Skin epidermis (tissue), 12 donors: Measurements from ENCODE around the gene DTNB.
A peak's percentile ranks its signal among the peaks of the same experiment; 100 is the strongest.

Experiments used
- H3K27ac ChIP-seq, 21 experiments: fragments of 200-600 bp; sonication (generic) in 11 of 21; one replicate each; pipeline ENCODE4 v1.5.0; 2020; ENCODE audit warnings: mild to moderate bottlenecking in 3 of 21, inconsistent platforms in 2 of 21, moderate library complexity in 2 of 21
- H3K4me3 ChIP-seq, 7 experiments: fragments of 200-600 bp; sonication (generic) in 2 of 7; one replicate each; pipeline ENCODE4 v1.5.0; 2020; ENCODE audit warnings: inconsistent platforms in 2 of 7, mild to moderate bottlenecking in 2 of 7, moderate library complexity in 1 of 7

The DTNB gene

DNA sequence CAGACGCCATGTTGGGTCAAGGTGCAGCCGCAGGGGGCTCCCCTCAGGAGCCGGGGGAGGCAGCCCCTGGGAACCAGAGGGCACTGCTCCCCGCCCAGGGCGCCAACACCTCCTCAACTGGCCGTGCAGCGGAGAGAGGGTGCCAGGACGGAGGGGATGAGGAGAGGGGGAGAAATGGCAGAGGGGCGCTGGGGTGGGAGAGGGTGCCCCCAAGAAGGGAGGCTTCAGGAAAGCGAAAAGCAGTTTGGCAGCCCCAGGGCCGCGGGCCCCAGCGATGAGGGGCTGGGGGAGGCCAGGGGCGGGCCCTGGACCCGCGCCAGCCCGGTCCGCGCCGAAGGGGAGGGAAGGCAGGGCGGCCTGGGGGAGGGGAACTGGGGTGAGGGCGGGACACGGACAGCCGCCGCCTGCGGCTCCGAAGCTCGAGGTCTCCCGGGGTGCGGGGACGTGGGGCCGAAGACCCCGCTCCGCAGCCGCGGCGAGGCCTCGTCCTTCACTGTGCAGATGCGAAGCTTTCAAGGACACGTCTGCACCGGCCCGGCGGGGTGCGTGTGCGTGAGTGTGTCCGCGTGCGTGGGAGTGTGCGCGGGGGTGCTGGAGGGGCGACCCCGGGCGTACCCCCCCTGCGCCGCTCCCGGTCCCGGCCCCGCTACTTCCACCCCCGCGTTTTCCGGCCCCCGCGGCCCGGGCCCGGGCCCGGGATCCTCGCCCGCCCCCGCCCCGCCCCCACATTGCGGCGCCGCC, 333.0 kb downstream of the DTNB start:
- Histone ChIP-seq H3K4me3 (peak overlapping the region; percentile 40 to 74 (median 69)), H3K27ac (peak overlapping the region in 18 of 21 experiments; percentile 9 to 77 (median 66))

DNA sequence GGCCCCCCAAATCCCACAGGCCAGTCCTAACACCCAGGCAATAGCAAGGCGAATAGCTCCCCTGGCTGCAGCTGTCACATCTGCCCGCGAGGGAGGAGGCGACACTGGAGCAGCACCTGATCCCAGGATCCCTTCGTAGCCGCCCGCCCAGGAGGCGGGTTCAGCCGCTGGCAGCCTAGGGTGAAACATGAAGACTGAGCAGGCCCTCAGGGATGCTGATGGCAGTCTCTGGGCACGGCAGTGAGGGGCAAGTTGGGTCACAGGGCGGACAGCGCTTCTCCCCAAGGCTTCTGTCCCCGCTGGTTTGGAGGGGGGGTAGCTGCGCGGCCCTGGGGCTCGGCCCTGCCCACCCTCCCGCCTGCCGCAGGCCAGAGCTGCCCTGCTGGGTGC, 333.6 kb downstream of the DTNB start:
- Histone ChIP-seq H3K27ac (peak overlapping the region in 13 of 21 experiments; percentile 23 to 77 (median 70)), H3K4me3 (peak overlapping the region in 5 of 7 experiments; percentile 44 to 74 (median 70))

DNA sequence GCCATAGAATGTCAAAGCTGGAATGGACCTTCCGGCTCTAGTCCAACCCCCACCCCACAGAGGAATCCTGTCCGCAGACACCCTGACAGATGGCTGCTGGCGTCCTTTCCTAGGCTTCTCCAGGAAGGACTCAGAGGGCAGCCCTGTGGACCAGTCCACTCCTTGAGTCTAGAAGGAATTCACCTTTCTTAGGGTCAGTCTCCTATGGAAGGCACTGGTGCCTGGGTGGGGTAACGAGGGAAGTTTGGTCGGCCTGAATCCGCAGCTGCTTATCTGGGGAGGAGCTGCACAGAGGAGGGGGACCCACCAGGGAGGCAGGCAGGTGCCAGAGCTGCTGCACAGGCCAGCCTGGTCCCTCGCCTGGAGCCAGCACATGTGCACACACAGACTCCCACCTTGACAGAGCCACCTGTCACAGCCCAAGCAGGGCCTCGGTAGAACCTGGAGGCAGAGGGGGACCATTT, 334.1 kb downstream of the DTNB start:
- Histone ChIP-seq H3K27ac (peak overlapping the region in 2 of 21 experiments; percentile 70 to 71), H3K4me3 (no peak overlapping the region)

DNA sequence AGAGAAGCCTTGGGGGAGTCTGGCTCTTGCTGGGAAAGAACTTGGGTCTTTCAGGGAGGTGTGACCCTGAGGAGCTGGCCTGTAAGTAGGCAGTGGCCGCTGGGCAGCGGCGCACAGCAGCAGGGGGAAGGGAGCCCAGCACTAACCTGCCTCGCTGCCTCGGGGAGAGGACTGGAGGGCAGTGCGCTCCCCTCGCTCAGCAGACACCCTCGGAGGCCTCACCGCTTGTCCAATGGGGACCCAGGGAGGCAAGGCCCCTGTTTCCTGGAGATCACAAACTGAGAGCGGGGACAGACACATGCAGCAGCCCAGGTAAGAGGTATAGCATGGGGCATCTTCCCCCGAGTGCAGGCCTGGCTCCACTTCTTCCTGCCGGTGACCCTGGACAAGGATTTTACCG, 335.0 kb downstream of the DTNB start:
- H3K27ac ChIP-seq = no peak overlapping the region
- H3K4me3 ChIP-seq = no peak overlapping the region

DNA sequence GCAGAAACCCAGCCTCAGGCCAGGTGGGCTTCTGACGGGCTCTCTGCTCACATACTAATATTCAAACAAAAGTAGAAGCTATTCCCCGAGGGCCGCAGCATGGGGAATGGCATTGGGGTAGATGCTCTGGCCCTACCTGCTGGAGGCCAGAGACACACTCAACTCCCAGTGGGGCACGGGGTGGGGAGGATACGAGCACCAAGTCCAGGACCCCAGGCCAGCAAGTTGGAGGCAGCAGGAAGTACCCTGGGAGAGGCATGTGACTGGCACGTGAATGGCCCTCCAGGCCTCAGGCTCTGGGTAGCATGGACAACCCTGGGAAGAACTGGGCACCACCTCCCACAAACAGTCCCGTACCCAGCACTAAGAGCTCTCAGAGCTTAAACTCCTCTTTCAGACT, 335.5 kb downstream of the DTNB start:
- Histone ChIP-seq H3K4me3 (no peak overlapping the region), H3K27ac (peak overlapping the region in 1 of 21 experiments; percentile 14)

DNA sequence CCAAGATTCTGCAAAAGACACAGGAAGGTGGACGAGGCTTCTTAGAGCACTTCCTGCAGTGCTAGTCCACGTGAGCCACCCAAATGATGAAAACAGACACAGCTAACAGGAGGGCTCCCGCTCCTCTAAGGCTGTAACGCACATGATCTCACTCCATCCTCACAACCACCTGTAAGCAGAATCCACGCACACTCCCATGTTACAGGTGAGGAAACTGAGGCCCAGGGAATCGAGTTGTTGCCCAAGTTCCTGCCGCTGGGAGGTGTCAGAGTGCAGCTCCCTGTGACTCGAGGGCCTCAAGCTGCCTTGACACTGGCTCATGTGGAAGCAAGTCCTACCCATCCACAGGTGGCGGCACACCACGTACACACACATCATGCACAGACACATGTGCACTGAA, 336.1 kb downstream of the DTNB start:
- peak overlapping the region in 2 of 21 experiments; percentile 14 for H3K27ac ChIP-seq
- H3K4me3 ChIP-seq = no peak overlapping the region

DNA sequence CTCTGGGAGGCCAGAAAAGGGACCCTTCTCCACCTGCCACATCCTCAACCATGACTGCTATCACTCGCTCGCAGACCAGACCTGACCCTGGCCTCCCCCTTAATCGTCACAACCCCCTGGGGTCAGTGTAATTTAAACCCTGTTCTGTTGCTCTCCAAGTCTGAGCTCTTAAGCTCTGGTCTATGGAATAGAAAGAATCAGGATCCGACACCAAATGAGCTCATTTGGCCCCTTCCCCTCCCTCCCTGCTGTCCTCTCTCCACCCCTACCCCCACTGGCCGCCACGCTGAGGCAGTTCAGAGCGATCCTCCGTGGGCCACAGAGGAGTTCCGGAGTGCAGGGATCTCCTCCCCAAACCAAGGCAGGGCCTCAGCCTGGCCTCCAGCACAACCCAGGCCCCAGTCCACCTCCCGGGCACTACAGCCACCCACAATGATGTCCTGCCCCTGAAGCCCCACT, 337.0 kb downstream of the DTNB start:
- Histone ChIP-seq H3K4me3 (no peak overlapping the region), H3K27ac (peak overlapping the region in 1 of 21 experiments; percentile 18)

DNA sequence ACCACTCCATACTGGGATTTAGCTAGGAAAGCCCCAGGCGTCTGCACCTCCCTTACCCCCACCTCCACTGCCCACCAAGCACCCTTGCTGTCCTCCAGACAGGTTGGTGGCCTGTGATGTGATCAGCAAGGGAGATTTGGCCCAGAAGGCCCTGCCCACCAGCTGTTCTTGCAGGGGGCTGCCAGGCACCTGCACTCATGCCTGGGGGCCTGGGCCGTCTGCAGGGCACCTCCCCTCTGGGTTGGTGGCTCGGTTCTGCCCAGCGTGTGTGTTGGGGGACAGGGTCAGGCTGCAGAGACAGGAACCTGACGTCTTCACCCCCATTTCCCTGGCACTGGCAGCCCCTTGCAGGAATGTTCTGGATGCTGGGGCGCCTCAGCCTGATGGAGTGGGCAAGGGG, 337.4 kb downstream of the DTNB start:
- H3K27ac ChIP-seq = peak overlapping the region in 1 of 21 experiments; percentile 28
- no peak overlapping the region for H3K4me3 ChIP-seq

DNA sequence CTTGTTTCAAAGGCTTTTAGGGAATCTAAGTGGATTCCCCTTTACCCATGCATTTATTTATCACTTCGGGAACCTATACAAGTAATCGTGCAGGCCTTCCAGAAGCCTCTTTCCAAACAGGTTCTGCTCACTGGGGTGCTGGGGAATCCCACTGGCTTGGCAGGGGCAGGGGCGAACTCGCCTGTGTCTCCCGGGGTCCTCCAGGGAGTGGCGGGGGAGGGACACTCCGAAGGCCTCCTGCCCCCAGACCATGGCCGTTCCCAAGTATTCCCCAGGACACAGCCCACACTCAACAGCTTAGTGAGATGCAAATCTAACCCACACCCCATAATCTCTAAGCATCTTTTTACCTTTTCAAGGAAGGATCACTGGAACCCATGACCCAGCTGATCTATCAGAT, 338.2 kb downstream of the DTNB start:
- no peak overlapping the region for H3K4me3 ChIP-seq
- peak overlapping the region in 1 of 21 experiments; percentile 28 for H3K27ac ChIP-seq

DNA sequence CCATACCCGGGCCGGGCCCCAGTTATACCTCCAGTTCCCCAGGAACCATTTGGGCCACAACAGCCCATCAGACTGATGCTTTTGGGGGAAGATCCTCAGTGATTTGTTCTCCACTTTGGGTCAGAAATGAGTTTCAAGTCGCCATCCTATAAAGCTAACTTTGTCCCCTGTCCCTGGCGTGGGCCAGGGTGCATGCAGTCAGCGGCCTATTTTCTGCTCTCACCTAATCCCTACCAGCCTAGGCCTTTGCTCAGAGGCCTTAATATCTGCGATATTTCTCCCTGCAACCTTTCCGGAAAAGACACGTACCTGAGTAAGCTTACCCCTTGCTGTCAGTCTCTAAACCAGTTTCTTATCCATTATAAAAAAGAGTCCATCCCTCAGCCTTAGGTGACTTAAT, 338.9 kb downstream of the DTNB start:
- Histone ChIP-seq H3K4me3 (no peak overlapping the region), H3K27ac (no peak overlapping the region)

DNA sequence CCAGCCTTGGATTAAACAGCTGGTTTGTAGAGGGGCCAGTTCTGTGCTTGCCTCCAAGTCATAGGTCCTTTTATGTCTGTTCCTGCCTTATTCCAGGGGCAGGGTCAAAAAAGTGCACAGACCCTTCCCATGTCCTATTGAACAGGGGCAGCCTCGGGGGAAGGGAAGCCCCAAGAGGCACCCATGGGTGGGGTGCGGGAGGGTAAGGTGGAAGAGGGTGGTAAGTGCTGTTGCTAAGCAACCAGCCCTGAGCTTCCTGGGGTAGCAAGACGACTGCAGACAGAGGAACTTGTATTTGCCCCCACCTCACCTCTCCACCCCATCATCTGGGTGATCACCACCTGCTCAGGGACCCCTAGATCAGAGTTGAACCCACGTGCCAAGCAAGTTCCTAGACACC, 339.4 kb downstream of the DTNB start:
- Histone ChIP-seq H3K27ac (no peak overlapping the region), H3K4me3 (no peak overlapping the region)

DNA sequence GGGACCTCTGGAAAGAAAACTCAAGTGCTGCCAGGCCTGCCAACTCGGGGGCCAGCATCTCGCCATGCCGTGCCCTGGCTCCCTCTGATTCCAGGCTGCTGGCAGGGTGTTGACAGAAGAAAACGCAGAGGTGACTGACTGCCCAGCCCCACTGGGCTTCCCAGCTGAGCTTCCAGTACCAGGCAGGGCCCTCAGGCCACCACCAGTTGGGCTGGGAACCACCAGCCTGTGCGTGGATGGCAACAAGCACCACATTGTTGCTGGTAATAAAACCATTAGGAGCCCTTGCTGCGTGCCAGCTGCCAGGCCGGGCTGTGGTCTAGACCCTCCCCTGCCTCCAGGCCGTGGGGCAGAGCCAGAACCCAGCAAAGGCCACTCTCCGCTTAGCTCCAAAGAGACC, 340.8 kb downstream of the DTNB start:
- Histone ChIP-seq H3K27ac (no peak overlapping the region), H3K4me3 (no peak overlapping the region)

DNA sequence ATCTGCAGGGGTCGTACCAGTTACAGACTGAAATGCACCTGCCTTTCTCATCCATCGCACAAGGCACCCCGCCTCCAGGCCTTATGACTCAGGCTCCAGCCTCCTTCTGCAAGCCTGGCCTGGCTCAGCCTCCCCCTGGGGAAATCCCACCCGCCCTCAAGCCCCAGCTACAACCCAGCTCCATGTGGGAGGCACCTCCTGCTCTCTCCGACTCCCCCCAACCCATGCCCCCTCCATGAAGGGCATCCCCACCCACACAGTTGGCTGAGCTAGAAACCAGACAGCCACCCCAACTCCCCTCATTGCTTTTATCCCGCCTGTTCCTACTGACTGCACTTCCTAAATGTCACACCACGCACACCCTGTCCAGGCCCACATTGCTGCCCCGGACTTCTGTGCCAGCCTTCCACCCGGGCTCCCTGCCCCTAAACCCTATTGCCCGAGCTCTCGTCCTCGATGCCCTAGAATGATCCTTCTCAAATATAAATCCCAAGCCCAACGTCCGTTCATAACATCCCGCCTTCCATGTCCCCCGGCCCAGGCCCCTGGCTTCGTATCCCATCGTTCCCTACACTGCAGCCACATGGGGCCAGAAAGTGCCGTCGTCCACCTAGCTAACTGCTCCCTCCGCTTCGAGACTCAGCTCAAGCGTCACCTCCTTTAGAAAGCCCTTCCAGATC, 341.6 kb downstream of the DTNB start:
- H3K27ac ChIP-seq = no peak overlapping the region
- no peak overlapping the region for H3K4me3 ChIP-seq

DNA sequence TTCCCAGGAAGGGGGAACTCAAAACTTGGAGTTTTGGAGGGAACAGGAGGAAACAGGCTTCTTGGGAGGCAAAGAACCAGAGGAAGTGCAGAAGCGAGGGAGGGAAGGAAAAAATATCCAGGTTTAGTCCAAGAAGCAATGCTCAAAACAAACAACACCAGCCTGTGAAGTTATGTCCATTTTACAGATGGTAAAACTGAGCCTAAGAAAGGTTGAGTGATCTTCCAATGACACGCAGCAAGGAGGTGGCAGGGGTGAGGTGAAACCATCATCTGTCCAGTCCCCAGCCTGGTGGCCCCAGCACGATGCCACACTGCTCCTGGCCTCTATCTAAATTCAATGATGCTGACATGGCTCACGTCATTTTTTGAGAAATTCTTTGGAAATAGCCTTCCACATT, 342.4 kb downstream of the DTNB start:
- Histone ChIP-seq H3K27ac (no peak overlapping the region), H3K4me3 (no peak overlapping the region)

DNA sequence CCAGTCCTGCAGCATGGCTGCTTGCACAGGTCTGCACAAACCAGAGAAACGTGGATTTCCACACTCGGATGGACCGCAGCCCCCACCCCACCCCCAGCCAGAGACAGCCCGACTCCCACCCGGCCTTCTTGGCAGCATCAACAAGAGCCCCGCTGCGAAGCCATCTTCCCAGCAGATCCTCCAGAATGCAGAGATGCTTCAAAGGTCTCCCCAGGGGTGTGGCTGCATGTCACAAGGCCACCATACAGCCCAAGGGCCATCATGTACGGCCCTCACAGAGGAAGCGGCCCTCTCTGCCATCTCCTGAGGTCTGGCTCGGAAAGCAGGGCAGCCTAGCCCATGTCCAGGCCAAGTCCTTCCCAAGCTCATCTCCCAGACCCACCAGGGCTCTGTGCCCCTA, 343.1 kb downstream of the DTNB start:
- no peak overlapping the region for H3K4me3 ChIP-seq
- H3K27ac ChIP-seq = no peak overlapping the region

DNA sequence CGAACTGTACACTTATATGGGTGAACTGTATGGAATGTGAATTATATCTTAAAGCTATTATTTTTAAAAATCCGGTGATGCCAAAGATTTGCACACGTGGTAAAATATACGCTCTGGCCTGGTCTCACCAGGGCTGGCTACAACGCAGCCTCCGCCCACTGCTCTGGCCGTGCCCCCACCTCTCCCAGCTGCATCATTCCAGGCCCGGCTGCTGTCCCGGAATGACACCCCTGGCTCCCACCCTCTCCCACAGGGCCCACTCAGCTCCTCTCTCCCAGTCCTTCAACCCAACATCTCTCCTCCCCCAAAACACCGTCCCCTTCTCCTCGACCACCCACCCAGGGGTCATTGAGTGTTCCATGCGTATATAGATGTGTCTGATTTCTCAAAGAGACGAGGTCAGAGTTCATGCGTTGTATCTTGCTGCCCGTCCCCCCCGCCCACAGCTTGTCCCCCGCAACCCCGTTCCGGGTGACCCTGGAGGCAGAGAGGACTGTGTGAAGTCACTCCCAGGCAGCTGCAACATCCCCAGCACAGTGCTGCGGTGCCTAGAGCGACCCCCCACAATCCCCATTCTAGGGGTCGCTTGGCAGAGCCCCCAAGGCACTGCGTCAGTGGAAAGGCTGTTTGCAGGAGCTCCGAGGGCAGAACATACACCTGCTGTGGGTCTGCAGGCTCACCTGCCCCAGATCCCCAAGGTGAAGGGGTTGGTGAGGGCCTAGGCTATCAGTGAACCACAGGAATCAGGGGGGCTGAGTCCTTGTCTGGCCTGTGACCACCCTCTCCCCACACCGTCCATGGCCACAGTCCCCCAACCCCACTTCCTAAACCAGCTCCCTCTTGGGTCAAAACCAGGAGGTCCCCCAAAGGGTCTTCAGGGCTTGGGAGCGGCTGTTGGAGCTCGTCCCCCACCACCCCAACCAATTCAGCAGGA, 345.0 kb downstream of the DTNB start:
- no peak overlapping the region for H3K27ac ChIP-seq
- no peak overlapping the region for H3K4me3 ChIP-seq
